Lower leg skin (tissue), 3 donors: Measurements from ENCODE around the gene ZNF575.

Experiments used
- CTCF ChIP-seq, 3 donors: fragments of 450-650 bp; IDR thresholded peaks; one replicate each; pipeline ENCODE4 v1.5.1; 2016; ENCODE audit warnings: antibody characterized with exemption in 3 of 3, mild to moderate bottlenecking in 3 of 3, moderate library complexity in 2 of 3
- POLR2A ChIP-seq, 2 donors: fragments of 450-650 bp; IDR thresholded peaks; one replicate each; pipeline ENCODE4 v1.6.1; 2016 to 2017; ENCODE audit warnings: antibody characterized with exemption in 2 of 2, mild to moderate bottlenecking in 1 of 2, moderate library complexity in 1 of 2

- TF ChIP-seq CTCF (IDR thresholded peaks at IDR 0.05): no peak
- TF ChIP-seq POLR2A (IDR thresholded peaks at IDR 0.05): no peak
These were observed 44.8 kb upstream of the ZNF575 start for GRCh38 chr19:43488179-43488578.
